NCI-H774 (cell line): ENCODE data around the gene CCS.
"Not testable (repeated sequence)": the region's sequence is repeated elsewhere in the genome, so short reads cannot be mapped to it uniquely, and the experiment has no call there.

Experiments
- DNase-seq: peaks from one replicate; lab custom pipeline; 2025; lab: John Stamatoyannopoulos, UW

The CCS gene

GRCh38 chr11:66591175-66591574 lies 1.8 kb upstream of the CCS start:
- no peak for DNase-seq

DNA sequence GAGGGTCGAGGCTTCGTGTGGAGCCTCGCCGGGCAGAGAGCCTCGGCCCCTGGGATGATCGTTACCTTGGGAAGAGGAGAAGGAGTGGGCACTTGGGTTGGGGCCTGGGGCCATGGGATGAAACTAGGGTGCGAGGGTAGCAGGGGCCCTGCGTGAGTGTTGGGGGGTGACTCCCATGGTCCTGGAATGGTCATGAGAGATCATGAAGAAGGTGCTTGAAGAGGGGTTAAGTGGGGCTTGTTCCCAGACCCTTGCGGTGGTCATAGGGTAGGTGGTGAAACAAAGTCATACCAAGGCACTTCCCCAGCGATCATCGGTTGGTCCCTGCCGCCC lies 284 bp downstream of the CCS start:
- DNase-seq, result no peak

DNA sequence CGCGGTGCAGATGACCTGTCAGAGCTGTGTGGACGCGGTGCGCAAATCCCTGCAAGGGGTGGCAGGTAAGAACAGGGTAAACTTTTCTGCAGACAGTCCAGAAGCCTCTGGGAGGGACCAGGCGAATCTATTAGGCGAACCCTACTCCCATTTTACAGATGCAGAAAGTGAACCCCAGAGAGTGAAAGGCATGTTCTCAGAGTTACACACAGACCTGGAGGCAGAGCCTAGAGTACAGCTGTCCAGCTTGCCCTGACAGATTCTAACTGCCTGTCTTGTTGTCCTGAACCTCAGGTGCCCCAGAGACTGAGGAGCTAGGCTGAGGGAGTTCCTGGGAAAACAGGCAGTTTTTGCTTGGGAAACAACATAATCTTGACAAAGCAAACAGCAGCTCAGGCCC lies 665 bp downstream of the CCS start:
- no peak for DNase-seq

DNA sequence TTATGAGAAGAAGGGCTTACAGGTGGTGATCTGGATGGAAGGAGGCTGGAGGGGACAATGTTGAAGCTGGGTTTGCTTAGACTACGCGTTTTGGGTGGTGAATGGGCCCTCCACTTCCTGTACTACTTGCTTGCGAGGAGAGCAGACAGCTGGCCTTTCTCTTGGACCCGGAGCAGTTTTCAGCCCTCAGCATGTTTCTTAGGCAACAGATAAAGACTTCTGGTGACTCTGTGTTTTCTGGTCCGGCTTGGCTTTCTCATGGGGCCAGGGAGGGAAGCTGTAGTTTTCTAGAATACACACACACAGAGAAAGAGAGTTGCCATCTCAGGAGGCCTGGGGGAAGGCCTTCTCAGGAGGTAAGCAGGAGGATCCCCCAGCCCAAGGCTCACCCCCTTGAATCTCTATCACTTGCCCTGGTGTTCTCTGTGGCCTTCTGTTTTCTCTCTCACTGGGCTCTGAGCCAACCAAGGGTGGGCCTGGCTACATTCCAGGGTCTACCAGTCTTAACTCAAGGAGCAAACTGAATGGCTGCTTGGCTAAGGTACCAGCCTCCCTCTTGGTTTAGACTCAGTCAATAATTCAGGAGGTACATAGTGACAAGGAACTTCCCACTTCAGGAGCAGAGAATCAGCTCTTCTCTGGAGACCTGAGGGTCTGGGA lies 2.4 kb downstream of the CCS start:
- DNase-seq, result no peak

GRCh38 chr11:66598993-66599392 lies 6.0 kb downstream of the CCS start:
- no peak for DNase-seq

GRCh38 chr11:66600219-66600618 lies 7.2 kb downstream of the CCS start:
- no peak for DNase-seq

- DNase-seq, result no peak
These were observed 7.7 kb downstream of the CCS start for GRCh38 chr11:66600631-66601233.

DNA sequence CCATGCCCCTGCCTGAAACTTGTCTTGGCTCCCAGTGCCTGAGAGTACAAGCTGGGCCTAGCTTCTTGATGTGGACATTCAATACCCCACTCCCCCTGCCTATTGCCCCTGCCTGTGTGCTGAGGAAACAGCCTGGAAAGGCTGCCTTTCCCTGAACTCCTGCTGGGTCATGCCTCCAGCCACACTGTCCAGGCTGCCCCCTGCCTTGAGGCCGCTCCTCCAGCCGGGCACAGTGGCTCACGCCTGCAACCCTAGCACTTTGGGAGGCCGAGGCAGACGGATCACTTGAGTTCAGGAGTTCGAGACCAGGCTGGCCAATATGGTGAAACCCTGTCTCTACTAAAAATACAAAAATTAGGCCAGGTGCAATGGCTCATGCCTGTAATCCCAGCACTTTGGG lies 10.1 kb downstream of the CCS start:
- DNase-seq, result no peak

- DNase-seq, result no peak
These were observed 11.2 kb downstream of the CCS start for GRCh38 chr11:66604155-66604554.

DNA sequence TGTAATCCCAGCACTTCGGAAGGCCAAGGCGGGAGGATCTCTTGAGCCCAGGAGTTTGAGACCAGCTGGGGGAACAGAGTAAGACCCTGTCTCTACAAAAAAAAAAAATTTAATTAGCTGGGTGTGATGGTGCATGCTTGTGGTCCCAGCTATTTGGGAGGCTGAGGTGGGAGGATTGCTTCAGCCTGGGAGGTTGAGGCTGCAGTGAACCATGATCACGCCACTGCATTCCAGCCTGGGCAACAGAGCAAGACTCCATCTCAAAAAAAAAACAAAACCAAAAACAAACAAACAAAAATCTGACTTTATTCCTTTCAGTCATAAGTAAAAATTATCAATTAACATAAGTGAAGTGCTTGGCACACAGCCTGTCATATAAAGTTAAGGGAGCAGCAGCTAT lies 13.6 kb downstream of the CCS start:
- not testable (repeated sequence) for DNase-seq

DNA sequence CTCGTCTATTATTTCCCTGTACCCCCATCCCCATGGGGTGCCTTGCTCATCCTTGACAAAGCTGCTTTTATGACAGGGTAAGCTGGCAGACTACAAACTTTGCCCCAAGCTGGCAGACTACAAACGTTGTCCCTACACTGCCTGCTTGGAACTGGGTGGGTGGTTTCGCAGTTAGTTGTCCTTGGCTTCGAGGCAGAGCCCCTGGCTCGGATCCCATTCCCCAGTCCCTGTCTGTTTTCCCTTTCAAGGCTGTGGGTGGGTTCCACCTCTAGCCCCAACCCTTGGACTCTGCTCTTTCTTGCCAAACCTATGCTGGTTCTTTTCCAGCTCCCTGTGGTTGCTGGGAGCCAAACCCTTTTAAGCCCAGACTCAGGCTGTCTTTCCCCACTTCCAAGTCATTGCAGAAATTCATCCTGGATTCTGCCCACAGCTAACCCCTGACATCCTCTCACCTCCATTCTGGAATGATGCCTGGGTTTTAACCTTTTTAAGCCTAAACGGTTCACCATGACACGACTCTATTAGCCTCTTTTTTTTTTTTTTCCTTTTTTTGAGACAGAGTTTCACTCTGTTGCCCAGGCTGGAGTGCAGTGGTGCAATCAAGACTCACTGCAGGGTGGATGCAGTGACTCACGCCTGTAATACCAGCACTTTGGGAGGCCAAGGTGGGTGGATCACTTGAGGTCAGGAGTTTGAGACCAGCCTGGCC lies 14.3 kb downstream of the CCS start:
- DNase-seq, result no peak

GRCh38 chr11:66609721-66610617 lies 17.0 kb downstream of the CCS start:
- DNase-seq, result no peak

DNA sequence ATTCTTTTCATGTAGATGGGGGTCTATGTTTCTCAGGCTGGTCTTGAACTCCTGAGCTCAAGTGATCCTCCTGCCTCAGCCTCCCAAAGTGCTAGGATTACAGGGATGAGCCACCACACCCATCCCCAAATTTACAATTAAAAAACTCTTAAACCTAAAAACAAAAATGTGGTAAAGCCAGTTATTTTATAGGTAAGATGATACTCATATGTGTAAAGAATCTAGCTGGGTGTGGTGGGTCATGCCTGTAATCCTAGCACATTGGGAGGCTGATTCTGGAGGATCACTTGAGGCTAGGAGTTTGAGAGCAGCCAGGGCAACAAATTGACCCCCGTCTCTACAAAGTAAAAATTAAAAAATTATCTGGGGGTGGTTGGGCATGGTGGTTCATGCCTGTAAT lies 19.5 kb downstream of the CCS start:
- no peak for DNase-seq

DNA sequence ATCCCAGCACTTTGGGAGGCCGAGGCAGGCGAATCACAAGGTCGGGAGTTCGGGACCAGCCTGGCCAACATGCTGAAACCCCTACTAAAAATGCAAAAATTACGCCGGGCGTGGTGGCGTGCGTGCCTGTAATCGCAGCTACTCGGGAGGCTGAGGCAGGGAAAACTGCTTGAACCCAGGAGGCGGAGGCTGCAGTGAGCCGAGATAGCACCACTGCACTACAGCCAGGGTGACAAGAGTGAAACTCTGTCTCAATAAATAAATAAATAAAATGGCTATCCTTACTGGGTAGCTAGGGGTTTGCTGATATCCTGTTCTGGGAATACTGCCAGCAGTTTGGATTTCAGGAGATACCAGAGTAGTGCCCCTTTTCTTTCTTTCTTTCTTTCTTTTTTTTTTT lies 21.1 kb downstream of the CCS start:
- no peak for DNase-seq

- DNase-seq, result peak; percentile 100
These were observed 23.6 kb downstream of the CCS start, which contains the start of gene RBM14 for GRCh38 chr11:66616379-66617154. Gene RBM14 (plus strand): TSS chr11:66616630. CDS start chr11:66616721, 91 bp downstream.

DNA sequence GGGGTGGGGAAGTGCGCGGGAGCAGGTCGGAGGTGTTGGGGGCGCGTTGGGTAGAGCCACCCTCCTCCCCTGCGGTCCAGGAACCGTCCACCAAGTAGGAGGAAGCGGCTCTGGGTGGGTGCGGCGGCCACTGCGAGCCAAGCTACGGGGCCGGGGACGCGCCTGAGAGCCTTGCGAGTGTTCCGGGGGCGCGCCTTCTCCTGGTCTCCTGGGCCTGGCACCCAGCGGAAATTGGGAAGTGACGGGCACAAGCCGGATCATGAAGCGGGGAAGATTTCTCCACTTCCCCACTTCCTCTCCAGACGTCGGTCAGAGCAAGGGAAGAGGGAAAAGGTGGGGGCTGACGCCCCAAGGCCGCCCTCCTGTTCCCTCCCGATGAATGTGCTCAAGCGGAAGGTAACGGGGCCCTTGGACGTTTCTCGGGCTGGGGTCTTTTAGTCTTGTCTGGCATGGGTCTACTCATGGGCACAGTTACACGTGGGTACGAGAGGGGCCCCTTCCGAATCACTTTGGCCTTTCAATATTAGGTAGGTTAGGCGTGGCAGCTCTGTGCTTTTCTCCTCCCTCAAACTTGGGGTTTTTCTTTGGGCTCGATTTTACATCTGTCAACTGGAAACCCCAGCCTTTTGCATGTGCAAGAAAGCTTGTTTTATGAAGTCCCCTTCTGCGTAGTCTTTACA lies 24.3 kb downstream of the CCS start:
- no peak for DNase-seq

- DNase-seq, result no peak
These were observed 26.1 kb downstream of the CCS start for GRCh38 chr11:66619080-66619554.

DNA sequence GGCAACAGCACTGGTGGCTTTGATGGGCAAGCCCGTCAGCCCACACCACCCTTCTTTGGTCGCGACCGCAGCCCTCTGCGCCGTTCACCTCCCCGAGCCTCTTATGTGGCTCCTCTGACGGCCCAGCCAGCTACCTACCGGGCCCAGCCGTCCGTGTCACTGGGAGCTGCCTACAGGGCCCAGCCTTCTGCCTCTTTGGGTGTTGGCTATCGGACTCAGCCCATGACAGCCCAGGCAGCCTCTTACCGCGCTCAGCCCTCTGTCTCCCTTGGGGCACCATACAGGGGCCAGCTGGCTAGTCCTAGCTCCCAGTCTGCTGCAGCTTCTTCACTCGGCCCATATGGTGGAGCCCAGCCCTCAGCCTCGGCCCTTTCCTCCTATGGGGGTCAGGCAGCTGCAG lies 31.5 kb downstream of the CCS start:
- no peak for DNase-seq

GRCh38 chr11:66625041-66625751 lies 32.2 kb downstream of the CCS start:
- DNase-seq, result no peak

- no peak for DNase-seq
These were observed 32.8 kb downstream of the CCS start for GRCh38 chr11:66625752-66626149.
